B cell (primary cell): ENCODE measurements around the gene AQP6. TPM values are rescaled to one million over a fixed set of nuclear protein-coding genes. Genes with fewer than 3 reads are reported as not detected.

Experiments used
- ATAC-seq: fragments of 200-7000 bp; cut with Tn5 transposase; one replicate; pipeline ENCODE4 v1.10.0; 2021; ENCODE audit warnings: low read depth, mild to moderate bottlenecking, moderate number of reproducible peaks, moderate library complexity
- CTCF ChIA-PET: fragments of 350-600 bp; sonication (Branson Sonifier 250); formaldehyde crosslinking; loops from one replicate; lab custom pipeline; 2021; ENCODE audit warnings: antibody characterized with exemption, inconsistent platforms; lab: Charles Lee
- POLR2A ChIA-PET: fragments of 350-600 bp; sonication (Branson Sonifier 250); formaldehyde crosslinking; loops from one replicate; lab custom pipeline; 2021; ENCODE audit warnings: antibody characterized with exemption; lab: Charles Lee
- DNase-seq: peaks from one replicate; pipeline ENCODE4 v3.0.0; 2013
- H2AFZ ChIP-seq: 2 replicates; pipeline ENCODE4 v1.6.1; 2012; ENCODE audit warnings: mild to moderate bottlenecking, low read depth, low read length; ENCODE audit not compliant: insufficient read depth, poor library complexity, severe bottlenecking
- H3K27ac ChIP-seq, 2 donors: 1 replicate in 1 of 2; 2 replicates in 1 of 2; pipeline ENCODE4 v1.5.1; 2012 to 2013; ENCODE audit warnings: low read length in 2 of 2, mild to moderate bottlenecking in 2 of 2, moderate library complexity in 1 of 2
- H3K27me3 ChIP-seq, 4 experiments: fragments of 200-600 bp in 1 of 4; sonication (generic) in 1 of 4; replicated peaks in 1 of 4; 1 replicate in 2 of 4; 2 replicates in 2 of 4; pipeline versions ENCODE4 v1.6.1 to v1.7.0; 2013 to 2016; ENCODE audit warnings: low read length in 3 of 4, mild to moderate bottlenecking in 2 of 4, mixed read lengths in 1 of 4, moderate library complexity in 1 of 4; ENCODE audit not compliant: insufficient read depth in 4 of 4, control insufficient read depth in 3 of 4; ENCODE audit errors: control extremely low read depth in 1 of 4
- H3K36me3 ChIP-seq, 2 experiments: replicated peaks in 1 of 2; 1 replicate in 1 of 2; 2 replicates in 1 of 2; pipeline versions ENCODE4 v1.6.1 to v1.7.1; 2013; ENCODE audit warnings: low read length in 1 of 2; ENCODE audit not compliant: insufficient read depth in 2 of 2, control insufficient read depth in 1 of 2; ENCODE audit errors: control extremely low read depth in 1 of 2, extremely low read depth in 1 of 2
- H3K4me1 ChIP-seq, 2 donors: fragments of 200-600 bp in 1 of 2; sonication (generic) in 1 of 2; 1 replicate in 1 of 2; 2 replicates in 1 of 2; pipeline versions ENCODE4 v1.5.1 to v1.6.1; 2013 to 2017; ENCODE audit warnings: low read length in 2 of 2; ENCODE audit not compliant: control insufficient read depth in 2 of 2, insufficient read depth in 2 of 2
- H3K4me2 ChIP-seq: replicated peaks from 2 replicates; pipeline ENCODE3; 2012; ENCODE audit warnings: mild to moderate bottlenecking, low read depth, low read length; ENCODE audit not compliant: poor library complexity, severe bottlenecking
- H3K4me3 ChIP-seq, 5 experiments: fragments of 200-600 bp in 1 of 5; sonication (generic) in 1 of 5; 1 replicate in 3 of 5; 2 replicates in 2 of 5; pipeline versions ENCODE4 v1.5.1 to v1.7.0; 2011 to 2016; ENCODE audit warnings: low read length in 4 of 5, mild to moderate bottlenecking in 4 of 5, low read depth in 2 of 5, control low read depth in 1 of 5, moderate library complexity in 1 of 5; ENCODE audit not compliant: insufficient read depth in 1 of 5; ENCODE audit errors: control extremely low read depth in 1 of 5, extremely low read depth in 1 of 5
- H3K79me2 ChIP-seq: fragments of 200-600 bp; sonication (generic); one replicate; pipeline ENCODE4 v1.6.0; 2016; ENCODE audit warnings: low read length; ENCODE audit not compliant: control insufficient read depth, insufficient read depth
- H3K9ac ChIP-seq: fragments of 200-600 bp; sonication (generic); 2 replicates; pipeline ENCODE4 v1.6.1; 2017; ENCODE audit warnings: mild to moderate bottlenecking, low read length, moderate library complexity
- H3K9me3 ChIP-seq, 3 donors: one replicate each; pipeline versions ENCODE4 v1.6.1 to v1.7.1; 2013; ENCODE audit warnings: low read length in 2 of 3; ENCODE audit not compliant: control insufficient read depth in 2 of 3, insufficient read depth in 1 of 3; ENCODE audit errors: control extremely low read depth in 1 of 3
- H4K20me1 ChIP-seq: 2 replicates; pipeline ENCODE4 v1.6.0; 2012; ENCODE audit warnings: mild to moderate bottlenecking, low read length; ENCODE audit not compliant: insufficient read depth, control insufficient read depth, poor library complexity, severe bottlenecking
- H3K27ac Mint-ChIP-seq: one replicate; pipeline ENCODE4 v1.8.0; 2021; ENCODE audit warnings: mixed read lengths
- H3K27me3 Mint-ChIP-seq: one replicate; pipeline ENCODE4 v1.8.0; 2021; ENCODE audit warnings: mixed read lengths
- H3K4me1 Mint-ChIP-seq: one replicate; pipeline ENCODE4 v1.8.0; 2021; ENCODE audit warnings: mixed read lengths
- H3K4me3 Mint-ChIP-seq: one replicate; pipeline ENCODE4 v1.8.0; 2021; ENCODE audit warnings: mixed read lengths
- H3K9me3 Mint-ChIP-seq: one replicate; pipeline ENCODE4 v1.8.0; 2022; ENCODE audit warnings: mixed read lengths; ENCODE audit not compliant: insufficient read depth
- CTCF ChIP-seq: fragments of 200-600 bp; IDR thresholded peaks from one replicate; pipeline ENCODE4 v1.8.0; 2022; ENCODE audit warnings: antibody characterized with exemption, mild to moderate bottlenecking
- EZH2 ChIP-seq: IDR thresholded peaks from 2 replicates; pipeline ENCODE4 v1.6.1; 2012; ENCODE audit warnings: borderline replicate concordance, low read depth, mild to moderate bottlenecking, moderate library complexity, low read length; ENCODE audit not compliant: insufficient read depth, poor library complexity, severe bottlenecking
- WGBS: methylation state at CpG from one replicate; pipeline ENCODE4 v1.1.5; 2013; ENCODE audit warnings: missing lambda C conversion rate; ENCODE audit not compliant: insufficient coverage; 5-methylcytosine and 5-hydroxymethylcytosine counted together
- intact Hi-C: fragments of 100-400 bp; cut with micrococcal nuclease; formaldehyde crosslinking; loops from one replicate; pipeline ENCODE4 v1.10.0; 2022
- polyA plus RNA-seq: library from polyadenylated mRNA; depleted of rRNA; stranded (reverse); fragments of >200 nt; gene quantifications from 2 replicates; pipeline ENCODE4 v1.2.3, GENCODE V29; 2012
- total RNA-seq, 2 donors: library from RNA; stranded (reverse); fragments of 120-200 nt in 1 of 2; gene quantifications; 1 replicate in 1 of 2; 2 replicates in 1 of 2; pipeline versions ENCODE4 v1.2.3 to v1.2.4, GENCODE V29; 2013 to 2022

AQP6 gene
- total and polyA plus RNA-seq, 2 donors (not counting 1 experiment from before 2014, with no cell fraction given) = not detected

- Histone ChIP-seq H3K4me2 (no peak overlapping the region), H3K27ac (no peak overlapping the region), H3K9ac (no peak overlapping the region), H3K9me3 (no peaks in the 10 kb centered on the region), H2AFZ (no peak overlapping the region), H3K79me2 (no peaks in the 10 kb centered on the region), H3K4me3 (no peak overlapping the region), H3K36me3 (no peaks in the 10 kb centered on the region), H4K20me1 (no peaks in the 10 kb centered on the region), H3K4me1 (no peaks in the 10 kb centered on the region), H3K27me3 (no peaks in the 10 kb centered on the region)
- intact Hi-C loops = no loop called here
- peaks cover 7% of the 10 kb centered on the region for H3K27me3 Mint-ChIP-seq
- no peak for DNase-seq
- H3K9me3 Mint-ChIP-seq = no peaks in the 10 kb centered on the region
- WGBS = 89% methylated on average over 4 of the region's 15 CpGs
- no peak for TF ChIP-seq EZH2
- no peak for TF ChIP-seq CTCF
- POLR2A ChIA-PET = no interaction called here
- no peaks in the 10 kb centered on the region for H3K4me1 Mint-ChIP-seq
- no peak overlapping the region for H3K4me3 Mint-ChIP-seq
- CTCF ChIA-PET = no interaction called here
- ATAC-seq = no peak
- no peak overlapping the region for H3K27ac Mint-ChIP-seq
Observed at GRCh38 chr12:49923880-49924556, 48.7 kb upstream of the AQP6 start.

GRCh38 chr12:49924628-49925246 is 48.0 kb upstream of the AQP6 start:
- no peaks in the 10 kb centered on the region for H3K4me1 ChIP-seq
- no peaks in the 10 kb centered on the region for H3K27me3 ChIP-seq
- no peak overlapping the region for H2AFZ ChIP-seq
- H3K4me3 ChIP-seq = no peak overlapping the region
- H3K36me3 ChIP-seq = no peaks in the 10 kb centered on the region
- Mint-ChIP-seq H3K9me3 (no peaks in the 10 kb centered on the region), H3K4me1 (no peaks in the 10 kb centered on the region), H3K27ac (no peak overlapping the region), H3K4me3 (no peak overlapping the region), H3K27me3 (peaks cover 8% of the 10 kb centered on the region)
- no peaks in the 10 kb centered on the region for H3K79me2 ChIP-seq
- no peaks in the 10 kb centered on the region for H4K20me1 ChIP-seq
- H3K27ac ChIP-seq = no peak overlapping the region
- POLR2A ChIA-PET = no interaction called here
- intact Hi-C loops = no loop called here
- TF ChIP-seq CTCF (no peak), EZH2 (no peak)
- WGBS = 91% methylated on average over 7 of the region's 7 CpGs
- ATAC-seq (no peak), DNase-seq (no peak)
- no peak overlapping the region for H3K9ac ChIP-seq
- no peaks in the 10 kb centered on the region for H3K9me3 ChIP-seq
- no peak overlapping the region for H3K4me2 ChIP-seq
- CTCF ChIA-PET = interaction anchor here (1.8 kb wide), 1 partner anchor 43 kb away, joined by 4 read pairs; no protein-coding TSS in a partner anchor
